ENCODE data around the gene LAMA1.

- TF ChIP-seq, protein P1, sequence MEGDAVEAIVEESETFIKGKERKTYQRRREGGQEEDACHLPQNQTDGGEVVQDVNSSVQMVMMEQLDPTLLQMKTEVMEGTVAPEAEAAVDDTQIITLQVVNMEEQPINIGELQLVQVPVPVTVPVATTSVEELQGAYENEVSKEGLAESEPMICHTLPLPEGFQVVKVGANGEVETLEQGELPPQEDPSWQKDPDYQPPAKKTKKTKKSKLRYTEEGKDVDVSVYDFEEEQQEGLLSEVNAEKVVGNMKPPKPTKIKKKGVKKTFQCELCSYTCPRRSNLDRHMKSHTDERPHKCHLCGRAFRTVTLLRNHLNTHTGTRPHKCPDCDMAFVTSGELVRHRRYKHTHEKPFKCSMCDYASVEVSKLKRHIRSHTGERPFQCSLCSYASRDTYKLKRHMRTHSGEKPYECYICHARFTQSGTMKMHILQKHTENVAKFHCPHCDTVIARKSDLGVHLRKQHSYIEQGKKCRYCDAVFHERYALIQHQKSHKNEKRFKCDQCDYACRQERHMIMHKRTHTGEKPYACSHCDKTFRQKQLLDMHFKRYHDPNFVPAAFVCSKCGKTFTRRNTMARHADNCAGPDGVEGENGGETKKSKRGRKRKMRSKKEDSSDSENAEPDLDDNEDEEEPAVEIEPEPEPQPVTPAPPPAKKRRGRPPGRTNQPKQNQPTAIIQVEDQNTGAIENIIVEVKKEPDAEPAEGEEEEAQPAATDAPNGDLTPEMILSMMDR (conservative IDR thresholded peaks at IDR 0.05; ENCODE audit: low read depth, low read length) = no peak
- no peak for TF ChIP-seq EZH2 (IDR thresholded peaks at IDR 0.05; ENCODE audit: low read length, unreplicated experiment)
These were observed 137.6 kb downstream of the LAMA1 start for GRCh38 chr18:6979954-6980353.
